Vagina (tissue), 2 donors: ENCODE data around the gene YWHAB.

ENCODE experiments used
- POLR2A ChIP-seq, 2 donors: fragments of 450-650 bp; IDR thresholded peaks; one replicate each; pipeline ENCODE4 v1.6.1; 2017; ENCODE audit warnings: antibody characterized with exemption in 2 of 2, mild to moderate bottlenecking in 2 of 2, moderate library complexity in 2 of 2
- POLR2AphosphoS5 ChIP-seq, 2 donors: sonication (generic); formaldehyde crosslinking; IDR thresholded peaks; one replicate each; pipeline ENCODE4 v1.9.0; 2017; ENCODE audit warnings: antibody characterized with exemption in 2 of 2, mild to moderate bottlenecking in 2 of 2, low read depth in 1 of 2; ENCODE audit not compliant: insufficient read depth in 1 of 2
- TF ChIP-seq, protein P1 (sequence below), 3 experiments: fragments of 450-650 bp in 2 of 3; fragments of 200-600 bp in 1 of 3; sonication (generic) in 1 of 3; IDR thresholded peaks; one replicate each; pipeline ENCODE4 v1.5.1; 2017 to 2019; ENCODE audit warnings: antibody characterized with exemption in 3 of 3, mild to moderate bottlenecking in 2 of 3, moderate library complexity in 2 of 3

DNA sequence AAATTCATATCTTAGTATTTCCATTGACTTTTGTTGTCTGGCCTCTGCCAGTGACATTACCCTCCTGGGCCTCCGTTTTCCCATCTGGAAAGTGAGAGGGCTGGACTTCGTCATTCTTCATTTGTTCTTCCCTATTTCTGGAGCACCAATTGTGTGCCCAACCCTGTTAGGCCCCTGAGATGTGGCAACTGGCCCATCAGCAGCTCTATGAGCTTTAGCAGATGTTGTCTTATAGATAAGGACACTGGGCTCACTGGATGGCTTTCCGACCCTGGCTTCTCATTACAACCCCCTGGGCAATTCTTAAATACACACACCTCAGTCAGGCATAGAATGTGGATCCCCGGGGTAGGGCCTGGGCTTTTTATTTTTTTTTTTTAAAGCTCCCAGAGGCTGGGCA lies 39.0 kb downstream of the YWHAB start:
- TF ChIP-seq POLR2AphosphoS5 (IDR thresholded peaks at IDR 0.05; ENCODE audit: insufficient read depth in 1 of 2, low read depth in 1 of 2) (no peak), POLR2A (IDR thresholded peaks at IDR 0.05) (no peak)
- TF ChIP-seq, protein P1, sequence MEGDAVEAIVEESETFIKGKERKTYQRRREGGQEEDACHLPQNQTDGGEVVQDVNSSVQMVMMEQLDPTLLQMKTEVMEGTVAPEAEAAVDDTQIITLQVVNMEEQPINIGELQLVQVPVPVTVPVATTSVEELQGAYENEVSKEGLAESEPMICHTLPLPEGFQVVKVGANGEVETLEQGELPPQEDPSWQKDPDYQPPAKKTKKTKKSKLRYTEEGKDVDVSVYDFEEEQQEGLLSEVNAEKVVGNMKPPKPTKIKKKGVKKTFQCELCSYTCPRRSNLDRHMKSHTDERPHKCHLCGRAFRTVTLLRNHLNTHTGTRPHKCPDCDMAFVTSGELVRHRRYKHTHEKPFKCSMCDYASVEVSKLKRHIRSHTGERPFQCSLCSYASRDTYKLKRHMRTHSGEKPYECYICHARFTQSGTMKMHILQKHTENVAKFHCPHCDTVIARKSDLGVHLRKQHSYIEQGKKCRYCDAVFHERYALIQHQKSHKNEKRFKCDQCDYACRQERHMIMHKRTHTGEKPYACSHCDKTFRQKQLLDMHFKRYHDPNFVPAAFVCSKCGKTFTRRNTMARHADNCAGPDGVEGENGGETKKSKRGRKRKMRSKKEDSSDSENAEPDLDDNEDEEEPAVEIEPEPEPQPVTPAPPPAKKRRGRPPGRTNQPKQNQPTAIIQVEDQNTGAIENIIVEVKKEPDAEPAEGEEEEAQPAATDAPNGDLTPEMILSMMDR (IDR thresholded peaks at IDR 0.05): no peak
